Upper lobe of right lung (tissue), 1 donor: ENCODE measurements around the gene PLXNA4. TPM values are rescaled to one million over a fixed set of nuclear protein-coding genes. Genes with fewer than 3 reads are reported as not detected.

ENCODE experiments used
- ATAC-seq: fragments of 200-7000 bp; cut with Tn5 transposase; one replicate; pipeline ENCODE4 v1.9.1; 2020; ENCODE audit warnings: mild to moderate bottlenecking, moderate library complexity
- DNase-seq: peaks from one replicate; pipeline ENCODE4 v3.0.0-alpha.2; 2020
- H3K27ac ChIP-seq: fragments of 200-600 bp; one replicate; pipeline ENCODE4 v1.8.0; 2022
- H3K27me3 ChIP-seq: fragments of 200-600 bp; one replicate; pipeline ENCODE4 v1.8.0; 2022; ENCODE audit warnings: mild to moderate bottlenecking
- H3K36me3 ChIP-seq: fragments of 200-600 bp; one replicate; pipeline ENCODE4 v1.8.0; 2022
- H3K4me1 ChIP-seq: fragments of 200-600 bp; one replicate; pipeline ENCODE4 v1.8.0; 2022
- H3K4me3 ChIP-seq: fragments of 200-600 bp; one replicate; pipeline ENCODE4 v1.8.0; 2022; ENCODE audit warnings: mild to moderate bottlenecking
- H3K9me3 ChIP-seq: fragments of 200-600 bp; one replicate; pipeline ENCODE4 v1.8.0; 2022
- intact Hi-C: fragments of 100-400 bp; cut with DNase I; formaldehyde crosslinking; loops from one replicate; pipeline ENCODE4 v1.11.0; 2022
- long read RNA-seq: library from polyadenylated mRNA; unstranded; transcript quantifications from one replicate; pipeline ENCODE4 v2.0.0, GENCODE V29; 2021
- total RNA-seq: library from RNA; stranded (reverse); fragmentation: NEBNext Ultra II Directional; extraction: Animal tissue kit (Norgen Biotek cat#: 25700); gene quantifications from one replicate; pipeline ENCODE4 v1.2.1, GENCODE V29; 2021
- TF ChIP-seq, protein P1 (sequence below): fragments of 200-600 bp; IDR thresholded peaks from one replicate; pipeline ENCODE4 v1.8.0; 2022; ENCODE audit warnings: antibody characterized with exemption
- donor health status: DM: no; HTN: yes; CAD: no; lungs with severe emphysema.

The PLXNA4 gene
- 7.2 TPM for total RNA-seq
- long read RNA-seq, partial matches to known transcripts: 4 of 9 reads
- long read RNA-seq, other reads (novel, unspliced or antisense): 2 of 9 reads

DNA sequence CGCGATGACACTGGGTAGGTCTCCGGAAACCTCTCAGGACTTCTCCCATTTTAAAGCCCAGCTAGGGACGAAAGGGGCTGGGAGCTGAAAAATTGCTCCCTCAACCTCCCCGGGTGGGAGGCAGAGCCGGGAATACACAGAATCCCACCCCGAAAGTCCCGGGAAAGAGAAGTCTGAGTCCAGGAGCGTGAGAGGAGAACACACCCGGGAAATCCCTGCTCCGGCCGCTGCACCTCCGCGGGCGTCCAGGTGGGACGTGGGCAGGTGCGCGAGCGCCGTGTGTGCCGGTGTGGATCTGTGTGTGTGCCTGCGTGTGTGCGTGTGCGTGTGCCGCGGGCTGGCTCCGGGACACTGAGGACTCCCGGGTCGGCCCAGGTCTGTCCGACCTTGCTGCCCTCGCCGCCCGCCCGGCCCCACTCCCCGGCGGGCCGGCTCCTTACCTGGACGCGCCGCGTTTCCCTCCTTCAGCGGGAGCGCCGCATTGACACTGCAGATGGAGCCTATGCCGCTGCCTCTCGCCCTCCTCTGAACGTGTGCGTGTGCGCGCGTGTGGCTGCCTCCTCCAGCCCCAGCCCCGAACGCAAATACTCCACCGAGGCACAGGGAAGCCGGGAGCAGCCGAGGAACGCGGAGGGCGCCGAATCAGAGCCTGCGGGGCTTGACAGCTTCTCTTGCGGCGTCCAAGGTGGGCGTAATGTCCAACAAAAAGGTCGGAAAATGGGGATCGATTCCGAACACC, at the start of gene PLXNA4:
PLXNA4 (minus strand) TSS at position 489 of the 739 bp plus-strand sequence. CDS start 67,777 bp downstream, outside the sequence.
- no peak within 1 kb of the TSS for H3K27ac ChIP-seq
- H3K36me3 ChIP-seq: no peaks in the 10 kb centered on the region
- peaks cover 57% of the 10 kb centered on the region for H3K27me3 ChIP-seq
- peaks cover 12% of the 10 kb centered on the region for H3K4me1 ChIP-seq
- H3K4me3 ChIP-seq: peak within 1 kb of the TSS; percentile 51
- TF ChIP-seq, protein P1, sequence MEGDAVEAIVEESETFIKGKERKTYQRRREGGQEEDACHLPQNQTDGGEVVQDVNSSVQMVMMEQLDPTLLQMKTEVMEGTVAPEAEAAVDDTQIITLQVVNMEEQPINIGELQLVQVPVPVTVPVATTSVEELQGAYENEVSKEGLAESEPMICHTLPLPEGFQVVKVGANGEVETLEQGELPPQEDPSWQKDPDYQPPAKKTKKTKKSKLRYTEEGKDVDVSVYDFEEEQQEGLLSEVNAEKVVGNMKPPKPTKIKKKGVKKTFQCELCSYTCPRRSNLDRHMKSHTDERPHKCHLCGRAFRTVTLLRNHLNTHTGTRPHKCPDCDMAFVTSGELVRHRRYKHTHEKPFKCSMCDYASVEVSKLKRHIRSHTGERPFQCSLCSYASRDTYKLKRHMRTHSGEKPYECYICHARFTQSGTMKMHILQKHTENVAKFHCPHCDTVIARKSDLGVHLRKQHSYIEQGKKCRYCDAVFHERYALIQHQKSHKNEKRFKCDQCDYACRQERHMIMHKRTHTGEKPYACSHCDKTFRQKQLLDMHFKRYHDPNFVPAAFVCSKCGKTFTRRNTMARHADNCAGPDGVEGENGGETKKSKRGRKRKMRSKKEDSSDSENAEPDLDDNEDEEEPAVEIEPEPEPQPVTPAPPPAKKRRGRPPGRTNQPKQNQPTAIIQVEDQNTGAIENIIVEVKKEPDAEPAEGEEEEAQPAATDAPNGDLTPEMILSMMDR: no peak
- no peak for DNase-seq
- no peaks in the 10 kb centered on the region for H3K9me3 ChIP-seq
- ATAC-seq: no peak
- intact Hi-C loops: loop anchor here (5.0 kb wide), 1 partner anchor 254 kb away; no protein-coding TSS in a partner anchor

GRCh38 chr7:132625651-132626050, 49.4 kb upstream of the PLXNA4 start:
- no peaks in the 10 kb centered on the region for H3K27me3 ChIP-seq
- no peaks in the 10 kb centered on the region for H3K4me1 ChIP-seq
- intact Hi-C loops: no loop called here
- ATAC-seq (no peak), DNase-seq (no peak)
- H3K36me3 ChIP-seq: no peaks in the 10 kb centered on the region
- no peak overlapping the region for H3K4me3 ChIP-seq
- H3K27ac ChIP-seq: no peak overlapping the region
- TF ChIP-seq, protein P1: no peak
- no peaks in the 10 kb centered on the region for H3K9me3 ChIP-seq

GRCh38 chr7:132622081-132622480, 45.8 kb upstream of the PLXNA4 start:
- intact Hi-C loops: no loop called here

GRCh38 chr7:132619967-132620366, 43.7 kb upstream of the PLXNA4 start:
- H3K27me3 ChIP-seq: no peaks in the 10 kb centered on the region
- H3K4me3 ChIP-seq: no peak overlapping the region
- no peaks in the 10 kb centered on the region for H3K36me3 ChIP-seq
- ATAC-seq (no peak), DNase-seq (no peak)
- TF ChIP-seq, protein P1: no peak
- intact Hi-C loops: no loop called here
- no peaks in the 10 kb centered on the region for H3K4me1 ChIP-seq
- no peaks in the 10 kb centered on the region for H3K9me3 ChIP-seq
- no peak overlapping the region for H3K27ac ChIP-seq

More at GRCh38 chr7:132622081-132622480, 45.8 kb upstream of the PLXNA4 start:
- Histone ChIP-seq H3K36me3 (no peaks in the 10 kb centered on the region), H3K4me1 (no peaks in the 10 kb centered on the region), H3K27me3 (no peaks in the 10 kb centered on the region), H3K9me3 (no peaks in the 10 kb centered on the region), H3K27ac (no peak overlapping the region), H3K4me3 (no peak overlapping the region)
- no peak for DNase-seq
- no peak for ATAC-seq
- TF ChIP-seq, protein P1: no peak

DNA sequence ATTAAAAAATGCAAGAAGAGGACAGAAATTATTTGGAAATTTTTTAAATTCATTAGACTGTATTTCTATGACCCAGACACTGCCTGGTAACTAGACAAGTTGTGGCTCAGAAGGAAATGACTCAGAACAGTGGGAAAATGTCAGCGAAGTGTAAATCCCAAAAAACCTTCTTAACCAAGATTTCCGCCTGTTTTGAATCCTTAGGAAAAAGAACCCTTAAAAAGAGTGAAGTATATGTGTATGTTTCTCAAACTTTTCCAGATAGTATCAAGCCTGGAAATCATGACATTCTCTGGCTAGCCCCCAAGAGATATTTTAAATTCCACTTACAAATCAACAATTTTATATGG, 42.7 kb upstream of the PLXNA4 start:
- ATAC-seq (no peak), DNase-seq (no peak)
- no peak overlapping the region for H3K27ac ChIP-seq
- TF ChIP-seq, protein P1: no peak
- H3K36me3 ChIP-seq: no peaks in the 10 kb centered on the region
- intact Hi-C loops: no loop called here
- H3K9me3 ChIP-seq: no peaks in the 10 kb centered on the region
- no peaks in the 10 kb centered on the region for H3K4me1 ChIP-seq
- H3K27me3 ChIP-seq: no peaks in the 10 kb centered on the region
- no peak overlapping the region for H3K4me3 ChIP-seq
